GM19463 (cell line): Measurements from ENCODE around the gene KCNJ3.

ENCODE experiments used
- ATAC-seq: cut with Tn5 transposase; IDR thresholded peaks from one replicate; pipeline ENCODE4 v1.9.1; 2021; ENCODE audit warnings: mild to moderate bottlenecking, moderate library complexity; ENCODE audit not compliant: unreplicated experiment

Gene KCNJ3

GRCh38 chr2:154698296-154698720 is at the start of gene KCNJ3:
TSS of gene KCNJ3 (plus strand) at chr2:154698695. CDS start at chr2:154698776, 81 bp downstream.
- no peak for ATAC-seq

DNA sequence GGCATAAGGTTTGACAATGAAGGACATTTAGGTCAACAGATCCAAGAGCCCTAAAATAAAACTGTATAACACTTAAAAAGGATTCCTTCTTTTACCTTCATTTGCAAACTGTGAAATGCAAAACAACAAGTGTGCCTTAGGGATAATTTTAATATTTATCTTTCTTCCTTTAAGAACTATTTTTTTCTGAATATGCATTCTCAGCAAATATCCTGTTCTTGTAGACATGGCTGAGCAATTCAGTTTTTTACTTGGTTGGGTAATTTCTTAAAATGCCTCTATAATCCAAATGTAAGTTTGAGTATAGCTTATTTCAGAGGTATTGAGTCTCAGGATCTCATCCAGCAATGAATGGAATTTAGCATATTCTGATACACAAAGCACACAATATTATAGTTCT is 43.0 kb upstream of the KCNJ3 start:
- no peak for ATAC-seq

DNA sequence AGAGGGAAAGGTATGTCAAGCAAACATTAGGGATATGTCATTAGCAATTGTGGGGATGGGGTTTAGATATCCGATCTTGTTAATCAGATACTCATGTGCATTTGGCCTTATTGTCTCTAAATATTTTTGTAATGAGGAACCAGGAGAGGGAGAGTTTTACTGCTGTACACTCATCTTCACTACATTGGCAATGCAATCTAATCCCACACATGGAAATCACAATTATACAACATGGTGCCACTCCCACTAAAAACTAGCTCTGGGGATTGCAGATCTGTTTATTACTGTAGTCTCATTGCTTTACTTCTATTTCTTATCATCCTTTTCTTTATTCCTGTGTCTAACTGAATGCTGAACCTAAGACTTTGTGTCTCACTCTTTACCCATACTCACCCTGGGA is 39.6 kb upstream of the KCNJ3 start:
- ATAC-seq = no peak

- ATAC-seq = no peak
Observed at GRCh38 chr2:154664248-154664647, 34.2 kb upstream of the KCNJ3 start.

- ATAC-seq = no peak
Observed at GRCh38 chr2:154670083-154670482, 28.4 kb upstream of the KCNJ3 start.

DNA sequence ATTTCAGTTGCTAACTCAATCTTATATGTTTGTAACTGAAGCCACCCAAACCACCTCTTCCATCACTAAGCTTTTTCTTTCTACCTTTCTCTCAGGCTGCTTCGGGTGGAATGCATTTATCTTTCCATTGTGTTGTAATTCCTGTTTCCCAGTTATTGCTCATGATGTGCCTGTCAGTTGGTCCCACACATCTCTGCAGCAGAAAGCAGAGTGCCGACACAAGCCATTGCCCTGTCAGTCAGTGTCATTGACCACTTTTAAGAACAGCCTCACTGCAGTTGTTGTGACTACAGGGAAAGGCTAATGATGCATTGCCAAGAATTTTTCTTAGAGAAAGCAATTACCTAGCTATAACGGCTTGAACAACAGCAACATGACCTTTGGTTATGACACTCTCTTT is 24.8 kb upstream of the KCNJ3 start:
- no peak for ATAC-seq

- ATAC-seq = no peak
Observed at GRCh38 chr2:154677401-154677800, 21.1 kb upstream of the KCNJ3 start.

DNA sequence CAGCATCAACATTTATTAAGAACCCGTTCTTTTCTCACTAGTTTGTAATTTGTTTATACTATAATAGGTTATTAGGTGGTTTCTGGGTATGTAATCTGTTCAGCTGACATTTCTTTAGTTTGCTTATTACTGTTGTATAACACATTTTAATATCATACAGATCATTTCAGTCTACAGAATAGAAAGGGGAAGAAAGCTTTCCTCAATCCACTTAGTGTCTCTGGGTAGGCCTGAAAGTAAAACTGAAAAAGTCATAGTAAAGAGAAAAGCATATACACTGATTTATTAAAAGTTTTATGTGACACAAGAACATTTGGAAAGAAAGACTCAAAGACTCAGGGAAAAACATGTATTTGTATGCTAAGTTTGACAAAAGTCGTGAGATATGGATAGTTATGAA is 16.8 kb upstream of the KCNJ3 start:
- ATAC-seq = no peak

DNA sequence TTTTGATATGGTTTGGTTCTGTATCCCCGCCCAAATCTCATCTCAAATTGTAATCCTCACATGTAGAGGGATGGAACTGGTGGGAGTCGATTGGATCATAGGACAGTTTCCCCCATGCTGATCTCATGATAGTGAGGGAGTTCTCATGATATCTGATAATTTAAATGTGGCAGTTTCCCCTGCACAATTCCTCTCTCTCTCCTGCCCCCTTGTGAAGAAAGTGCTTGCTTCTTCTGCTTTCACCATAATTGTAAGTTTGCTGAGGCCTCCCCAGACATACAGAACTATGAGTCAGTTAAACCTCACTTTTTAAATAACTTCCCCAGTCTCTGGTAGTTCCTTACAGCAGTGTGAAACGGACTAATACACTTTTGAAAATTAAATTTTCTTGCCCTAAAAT is 12.3 kb upstream of the KCNJ3 start:
- no peak for ATAC-seq

DNA sequence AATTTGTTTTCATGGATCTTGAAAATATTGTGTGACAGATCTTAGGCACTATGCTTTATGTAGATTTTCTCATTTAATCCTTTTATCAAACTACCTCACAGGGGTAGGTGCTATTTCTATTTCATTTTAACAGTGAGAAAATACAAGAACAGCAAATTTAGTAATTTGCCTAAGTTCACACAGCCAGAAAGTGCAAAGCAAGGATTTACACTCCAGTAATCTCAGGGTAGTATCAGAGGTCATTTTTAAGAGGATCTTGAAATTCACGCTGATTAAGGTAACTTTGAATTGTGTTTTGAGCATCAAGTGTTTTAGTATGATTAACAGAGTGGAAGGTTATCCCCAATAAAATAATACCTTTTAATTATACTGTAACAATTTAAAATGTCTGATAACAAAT is 10.1 kb upstream of the KCNJ3 start:
- ATAC-seq = no peak

DNA sequence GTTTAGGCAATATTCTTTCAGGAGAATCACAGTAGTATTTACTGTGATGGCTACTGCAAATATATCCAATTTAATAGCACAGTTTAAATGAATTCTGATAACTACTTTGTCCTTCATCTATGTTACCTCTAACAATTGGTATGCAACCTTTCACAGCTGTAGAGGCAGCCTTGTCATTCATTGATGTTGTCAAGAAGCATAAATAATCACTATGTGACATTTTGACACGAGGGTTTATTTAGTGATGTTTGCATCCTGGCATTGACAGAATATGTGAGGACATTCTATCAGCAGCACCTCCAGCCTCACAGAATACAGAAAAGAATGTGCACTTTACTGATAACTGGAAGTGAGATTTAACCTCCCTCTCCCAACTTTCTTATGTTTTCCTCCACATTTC is 9.3 kb upstream of the KCNJ3 start:
- ATAC-seq = no peak

GRCh38 chr2:154692927-154693326 is 5.6 kb upstream of the KCNJ3 start:
- no peak for ATAC-seq

- no peak for ATAC-seq
Observed at GRCh38 chr2:154693741-154694340, 4.7 kb upstream of the KCNJ3 start.

DNA sequence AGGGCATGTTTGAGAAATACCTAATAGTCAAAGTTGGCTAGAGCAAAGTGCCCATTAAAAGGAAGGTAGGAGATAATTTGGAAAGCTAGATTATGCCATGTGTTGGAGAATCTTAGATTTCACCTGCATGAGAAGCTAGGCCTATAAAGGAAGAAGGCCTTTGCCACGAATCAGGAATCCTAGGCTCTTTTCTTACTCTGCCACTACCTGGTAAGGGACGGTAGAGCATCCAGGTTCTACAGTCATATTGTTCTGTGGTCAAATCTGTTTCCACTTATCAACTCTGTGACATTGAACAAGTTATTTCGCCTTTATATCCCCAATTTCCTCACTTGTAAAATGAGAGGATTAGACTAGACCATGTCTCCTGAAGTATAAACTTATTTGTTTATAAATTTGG is 3.6 kb upstream of the KCNJ3 start:
- no peak for ATAC-seq

DNA sequence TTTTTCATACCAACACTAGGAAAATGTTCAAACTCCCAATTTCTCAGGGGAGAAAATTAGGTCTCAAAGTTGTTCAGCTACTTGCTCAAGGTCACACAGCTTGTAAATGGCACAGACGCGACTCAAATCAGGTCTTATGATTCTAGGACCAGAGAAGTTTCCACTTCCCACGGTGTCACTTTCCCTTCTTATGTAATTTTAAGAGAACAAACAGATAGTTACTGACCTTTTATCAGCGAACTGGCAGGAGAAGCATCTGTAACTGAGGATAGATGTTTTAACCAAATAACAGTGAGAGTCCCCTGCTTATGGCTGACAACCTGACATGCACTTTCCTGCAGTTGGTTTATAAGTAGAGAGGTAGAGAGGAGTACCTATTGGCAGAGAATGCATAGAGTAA is 2.1 kb upstream of the KCNJ3 start:
- no peak for ATAC-seq

DNA sequence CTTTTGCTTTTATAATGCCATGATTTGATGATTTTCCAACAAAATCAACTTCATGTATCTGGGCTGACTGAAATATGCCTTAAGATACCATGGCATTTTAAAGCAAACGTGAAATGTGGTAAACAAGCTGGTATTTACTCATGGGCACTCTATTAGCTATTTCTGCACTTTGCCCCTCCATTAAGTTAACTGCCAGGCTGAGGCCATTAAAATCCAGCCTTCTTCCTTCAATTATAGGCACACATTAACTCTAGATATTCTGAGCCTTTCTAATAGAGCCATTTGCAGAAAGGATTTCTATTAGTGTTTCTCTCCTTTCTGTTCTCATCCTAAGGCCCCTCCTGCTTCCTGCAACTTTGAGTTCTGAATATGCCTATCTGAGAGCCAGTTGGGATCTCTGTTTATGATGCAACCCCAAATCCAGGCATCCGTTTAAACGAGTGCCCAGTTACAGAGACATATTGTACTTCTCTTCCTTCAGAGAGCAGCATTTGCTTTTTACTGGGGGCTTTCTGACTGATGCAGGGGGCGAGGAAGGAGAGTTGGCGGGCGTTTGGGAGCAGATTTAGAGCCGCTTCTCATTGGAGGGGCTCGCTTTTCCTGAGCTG is 1.6 kb upstream of the KCNJ3 start:
- ATAC-seq = no peak

DNA sequence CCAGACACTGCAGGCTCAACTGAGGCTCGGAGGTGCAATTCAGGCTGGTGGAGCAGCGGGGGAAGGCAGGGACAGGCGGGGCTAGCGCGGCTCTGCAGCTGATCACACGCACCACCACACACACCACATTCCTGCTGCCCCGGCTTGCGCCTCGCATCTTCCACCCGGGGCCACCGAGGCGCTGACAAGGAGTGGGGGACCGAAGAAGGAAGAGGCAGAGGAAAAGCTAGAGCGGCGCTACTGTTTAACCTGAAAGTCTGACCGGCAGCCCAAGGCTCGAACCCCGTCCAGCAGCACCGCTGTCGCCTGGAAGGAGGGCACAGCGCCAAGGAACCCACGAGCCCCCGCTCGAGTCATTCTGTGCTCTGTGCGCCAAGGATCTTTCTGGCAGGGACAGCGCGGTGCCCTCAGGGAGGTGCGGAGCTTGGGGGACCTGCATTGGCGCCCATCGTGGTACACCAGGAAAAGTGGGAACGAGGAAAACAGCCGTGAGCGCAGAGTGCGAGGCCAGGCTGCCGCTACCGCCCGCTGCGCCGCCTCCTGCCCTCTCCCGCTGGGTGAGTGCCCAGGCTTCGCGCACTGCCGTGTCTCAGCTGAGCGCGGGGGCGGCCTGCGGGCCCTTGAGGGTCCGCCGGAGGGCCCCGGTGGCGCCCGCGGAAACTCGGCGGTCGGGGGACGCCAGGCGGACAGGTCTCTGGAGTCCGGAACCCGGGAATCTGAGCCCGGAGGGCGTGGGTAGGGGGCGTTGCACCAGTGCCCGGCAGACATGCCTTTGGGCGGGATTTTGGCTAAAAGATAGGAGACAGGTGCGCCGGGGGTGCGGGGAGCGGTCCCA is 860 bp upstream of the KCNJ3 start:
- ATAC-seq = no peak

GRCh38 chr2:154698721-154699574 is 453 bp downstream of the KCNJ3 start:
- ATAC-seq = no peak

- ATAC-seq = no peak
Observed at GRCh38 chr2:154699575-154699930, 1.1 kb downstream of the KCNJ3 start.

DNA sequence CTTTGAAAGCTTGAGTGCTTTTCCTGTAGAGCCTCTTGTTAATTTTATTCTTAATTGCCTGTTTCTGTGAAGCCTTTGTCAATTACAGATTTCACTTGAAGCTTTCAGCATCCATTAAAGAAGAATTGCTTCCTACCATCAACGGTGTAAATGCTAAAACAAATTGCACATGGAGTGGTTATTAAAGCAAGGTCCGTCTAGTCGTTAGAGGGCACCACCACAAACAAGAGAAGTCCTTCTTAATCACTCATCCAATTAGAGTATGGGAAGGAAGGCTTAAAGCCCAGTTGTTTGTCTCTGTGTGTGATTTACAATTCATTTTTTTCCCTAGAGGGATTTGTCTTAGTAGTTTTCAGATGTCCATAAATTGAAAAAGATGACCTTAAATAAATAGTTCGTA is 1.6 kb downstream of the KCNJ3 start:
- no peak for ATAC-seq

GRCh38 chr2:154704991-154705390 is 6.5 kb downstream of the KCNJ3 start:
- no peak for ATAC-seq
